GM12878 (cell line): ENCODE data around the gene KCTD19. TPM values are rescaled to one million over a fixed set of nuclear protein-coding genes. Genes with fewer than 3 reads are reported as not detected.

Experiments used
- ATAC-seq: fragments of 200-7000 bp; cut with Tn5 transposase; 3 replicates; pipeline ENCODE4 v1.9.1; 2020; ENCODE audit warnings: mild to moderate bottlenecking, moderate library complexity
- BruUV-seq: library from RNA; stranded (reverse); fragments of 400-500 nt; replicated peaks from 2 replicates; lab custom pipeline; 2021; lab: Mats Ljungman, UMichigan
- CTCF ChIA-PET: fragments of 300-600 bp; sonication (Branson Sonifier 250); formaldehyde crosslinking; extraction: SDS; loops from one replicate; lab custom pipeline; 2021; ENCODE audit warnings: inconsistent platforms; lab: Yijun Ruan, JAX
- POLR2A ChIA-PET: fragments of 350-600 bp; formaldehyde crosslinking; extraction: SDS; loops from one replicate; lab custom pipeline; 2021; ENCODE audit warnings: inconsistent platforms; lab: Charles Lee
- RAD21 ChIA-PET: fragments of 300-600 bp; sonication (Branson Sonifier 250); formaldehyde crosslinking; loops from one replicate; lab custom pipeline; 2023; ENCODE audit warnings: antibody characterized with exemption; ENCODE audit not compliant: unreplicated experiment; lab: Charles Lee
- SMC1A ChIA-PET: fragments of 300-600 bp; sonication (Branson Sonifier 250); formaldehyde crosslinking; loops from one replicate; lab custom pipeline; 2023; ENCODE audit not compliant: unreplicated experiment, uncharacterized antibody; lab: Charles Lee
- DNase-seq: peaks from one replicate; pipeline ENCODE4 v3.0.0-alpha.2; 2011; ENCODE audit warnings: low read depth, low spot score
- FAIRE-seq: peaks from 3 replicates; lab custom pipeline; 2011; peaks lifted over from hg19 to GRCh38; lab: Jason Lieb, UNC
- H2AFZ ChIP-seq: 2 replicates; pipeline ENCODE4 v1.6.0; 2011; ENCODE audit warnings: low read depth, low read length, control low read depth; ENCODE audit not compliant: control insufficient read depth
- H3K27ac ChIP-seq: 2 replicates; pipeline ENCODE4 v1.5.1; 2011; ENCODE audit warnings: control low read depth; ENCODE audit not compliant: control insufficient read depth, insufficient read depth
- H3K27me3 ChIP-seq, 2 experiments: replicated peaks in 1 of 2; 2 replicates each; pipeline versions ENCODE4 v1.6.0 to v1.6.1; 2011; ENCODE audit warnings: low read length in 1 of 2; ENCODE audit not compliant: control insufficient read depth in 2 of 2, insufficient read depth in 2 of 2
- H3K36me3 ChIP-seq, 2 experiments: 2 replicates each; pipeline ENCODE4 v1.5.1; 2011; ENCODE audit warnings: low read length in 1 of 2; ENCODE audit not compliant: control insufficient read depth in 2 of 2, insufficient read depth in 2 of 2
- H3K4me1 ChIP-seq: 2 replicates; pipeline ENCODE4 v1.6.1; 2011; ENCODE audit warnings: mild to moderate bottlenecking, low read length, moderate library complexity, mixed read lengths; ENCODE audit not compliant: control insufficient read depth, insufficient read depth
- H3K4me2 ChIP-seq: 2 replicates; pipeline ENCODE4 v1.6.0; 2011; ENCODE audit warnings: control low read depth; ENCODE audit not compliant: control insufficient read depth, insufficient read depth
- H3K4me3 ChIP-seq: fragments of 200-600 bp; sonication (generic); 2 replicates; pipeline ENCODE4 v1.5.1; 2016
- H3K79me2 ChIP-seq: 2 replicates; pipeline ENCODE4 v1.6.0; 2011; ENCODE audit warnings: low read length; ENCODE audit not compliant: control insufficient read depth, insufficient read depth
- H3K9ac ChIP-seq: 2 replicates; pipeline ENCODE4 v1.8.0; 2011; ENCODE audit warnings: low read length, control low read depth, mixed read lengths; ENCODE audit not compliant: control insufficient read depth, insufficient read depth
- H3K9me3 ChIP-seq: replicated peaks from 3 replicates; pipeline ENCODE4 v1.5.1; 2011; ENCODE audit warnings: mild to moderate bottlenecking, low read length; ENCODE audit not compliant: control insufficient read depth, insufficient read depth
- H4K20me1 ChIP-seq: 2 replicates; pipeline ENCODE4 v1.6.0; 2011; ENCODE audit not compliant: control insufficient read depth, insufficient read depth
- EED ChIP-seq: sonication (generic); IDR thresholded peaks from 2 replicates; pipeline ENCODE4 v1.6.1; 2016; ENCODE audit warnings: antibody characterized with exemption, low read depth
- ELK1 ChIP-seq: IDR thresholded peaks from 2 replicates; pipeline ENCODE4 v1.6.1; 2012; ENCODE audit warnings: low read depth, low read length, improper control_type of control experiment
- EZH2 ChIP-seq: IDR thresholded peaks from 2 replicates; pipeline ENCODE4 v1.6.1; 2012; ENCODE audit warnings: low read depth, mild to moderate bottlenecking, control low read depth, inconsistent platforms, low read length, borderline replicate concordance; ENCODE audit not compliant: control insufficient read depth
- IRF5 ChIP-seq: fragments of 450-650 bp; IDR thresholded peaks from 2 replicates; pipeline ENCODE4 v1.6.1; 2017; ENCODE audit warnings: borderline replicate concordance
- JUND ChIP-seq: IDR thresholded peaks from 2 replicates; pipeline ENCODE4 v1.6.1; 2012; ENCODE audit warnings: low read depth, mild to moderate bottlenecking, low read length, improper control_type of control experiment, moderate library complexity
- KLF5 ChIP-seq: fragments of 450-650 bp; IDR thresholded peaks from 2 replicates; pipeline ENCODE4 v1.6.1; 2014; ENCODE audit warnings: mild to moderate bottlenecking; ENCODE audit not compliant: partially characterized antibody
- NFXL1 ChIP-seq: fragments of 450-650 bp; IDR thresholded peaks from 2 replicates; pipeline ENCODE4 v1.6.1; 2017; ENCODE audit warnings: antibody characterized with exemption, mild to moderate bottlenecking, borderline replicate concordance
- NKRF ChIP-seq: fragments of 450-650 bp; conservative IDR thresholded peaks from 2 replicates; pipeline ENCODE4 v1.6.1; 2017; ENCODE audit warnings: mild to moderate bottlenecking, moderate library complexity
- NR2C1 ChIP-seq: fragments of 450-650 bp; IDR thresholded peaks from 2 replicates; pipeline ENCODE4 v1.6.1; 2017; ENCODE audit warnings: antibody characterized with exemption, mild to moderate bottlenecking, moderate library complexity
- NR2F1 ChIP-seq: fragments of 450-650 bp; conservative IDR thresholded peaks from 2 replicates; pipeline ENCODE4 v1.6.1; 2017; ENCODE audit warnings: mild to moderate bottlenecking
- POU2F2 ChIP-seq: IDR thresholded peaks from 3 replicates; pipeline ENCODE4 v1.6.1; 2011; ENCODE audit warnings: low read depth, mild to moderate bottlenecking, low read length, borderline replicate concordance
- USF1 ChIP-seq: IDR thresholded peaks from 2 replicates; pipeline ENCODE4 v1.6.1; 2011; ENCODE audit warnings: borderline replicate concordance, low read depth, mild to moderate bottlenecking, moderate library complexity, mixed read lengths, low read length; ENCODE audit not compliant: insufficient read depth; ENCODE audit errors: extremely low read length
- USF2 ChIP-seq: IDR thresholded peaks from 2 replicates; pipeline ENCODE4 v1.6.1; 2011; ENCODE audit warnings: low read depth, low read length, improper control_type of control experiment, borderline replicate concordance
- ZBED1 ChIP-seq: IDR thresholded peaks from 2 replicates; pipeline ENCODE4 v1.6.1; 2016; ENCODE audit warnings: borderline replicate concordance
- ZNF384 ChIP-seq: IDR thresholded peaks from 2 replicates; pipeline ENCODE4 v1.6.1; 2012; ENCODE audit warnings: low read depth, mild to moderate bottlenecking, low read length, improper control_type of control experiment, borderline replicate concordance
- WGBS: methylation state at CpG from one replicate; pipeline ENCODE4 v1.1.6; 2016; ENCODE audit warnings: low lambda C conversion rate; ENCODE audit not compliant: insufficient replicate concordance, insufficient coverage; ENCODE audit errors: missing lambda C conversion rate; 5-methylcytosine and 5-hydroxymethylcytosine counted together
- in situ Hi-C: fragments of 300-500 bp; cut with MboI; formaldehyde crosslinking; loops from 9 replicates; pipeline ENCODE4 v1.14.3; 2018; ENCODE audit warnings: mixed read lengths
- intact Hi-C: fragments of 100-400 bp; cut with micrococcal nuclease; formaldehyde crosslinking; loops from one replicate; pipeline ENCODE4 v1.14.2; 2022; ENCODE audit not compliant: unreplicated experiment
- polyA plus RNA-seq, 11 experiments: library from polyadenylated mRNA; depleted of rRNA in 4 of 11; unstranded in 6 of 11; stranded (reverse) in 5 of 11; fragments of >200 nt; fragmentation: Nextera tagmentation in 4 of 11; fragmentation: Illumina TruSeq in 1 of 11; extraction: Ambion mirVana in 4 of 11; extraction: Trizol in 1 of 11; gene quantifications; 1 replicate in 1 of 11; 2 replicates in 10 of 11; pipeline versions ENCODE4 v1.2.1 to v1.2.3, GENCODE V29; 2011 to 2016; ENCODE audit warnings: inconsistent platforms in 2 of 11, missing spikeins in 2 of 11, low read depth in 1 of 11
- total RNA-seq, 4 experiments: library from RNA; depleted of rRNA in 3 of 4; stranded (reverse); fragments of >200 nt in 3 of 4; fragmentation: Illumina TruSeq in 1 of 4; extraction: Trizol in 1 of 4; gene quantifications; 2 replicates each; pipeline versions ENCODE4 v1.2.1 to v1.2.3, GENCODE V29; 2013 to 2021

The KCTD19 gene
- total and polyA plus RNA-seq, 10 of the 15 experiments (the other 5 are each of a cell fraction or from before 2014, with no cell fraction given), result 1.6 to 8.9 (median 3.9) TPM

- H3K4me2 ChIP-seq, result peak overlapping the region; percentile 11; the same call in 1 of the 2 replicates
- in situ Hi-C loops (no loop called here), intact Hi-C loops (no loop called here)
- no peaks in the 10 kb centered on the region for H3K79me2 ChIP-seq
- H3K4me1 ChIP-seq, result peaks cover 25% of the 10 kb centered on the region
- H3K9me3 ChIP-seq, result no peaks in the 10 kb centered on the region
- no peaks in the 10 kb centered on the region for H3K36me3 ChIP-seq
- no peaks in the 10 kb centered on the region for H3K27me3 ChIP-seq
- ChIA-PET SMC1A (interaction anchor here (1.1 to 2.2 kb wide), 6 partner anchors 10 to 35 kb away, joined by 3 to 9 read pairs (median 3); partner anchors contain the start of genes KCTD19 and LRRC36), RAD21 (interaction anchor here (1.5 to 2.6 kb wide), 2 partner anchors 14 to 33 kb away, joined by 3 to 13 read pairs; partner anchors contain the start of genes KCTD19 and LRRC36), CTCF (interaction anchor here (0.5 to 3.7 kb wide), 5 partner anchors 14 to 1107 kb away, joined by 3 to 20 read pairs (median 3); partner anchors contain the start of genes KCTD19 and LRRC36), POLR2A (interaction anchor here (1.6 kb wide), 1 partner anchor 13 kb away, joined by 7 read pairs; no protein-coding TSS in a partner anchor)
- no peak overlapping the region; the same call in 1 of the 2 replicates for H3K9ac ChIP-seq
- ATAC-seq, result peak; percentile 94
- 13% methylated on average over 5 of the region's 5 CpGs for WGBS
- H2AFZ ChIP-seq, result no peak overlapping the region
- no TSS peak for BruUV-seq
- FAIRE-seq, result peak; percentile 41
- H4K20me1 ChIP-seq, result no peaks in the 10 kb centered on the region
- DNase-seq, result peak; percentile 93
- peak overlapping the region; percentile 23 for H3K27ac ChIP-seq
- H3K4me3 ChIP-seq, result no peak overlapping the region
- TF ChIP-seq KLF5 (peak; percentile 77), NR2C1 (no peak), NR2F1 (peak; percentile 34; the same call in 1 of the 2 replicates), EZH2 (no peak), NKRF (no peak), USF1 (no peak), IRF5 (no peak; the same call in 1 of the 2 replicates), NFXL1 (no peak), ZNF384 (no peak), ZBED1 (peak; percentile 91; the same call in 1 of the 2 replicates), ELK1 (no peak), POU2F2 (peak; percentile 67; the same call in 2 of the 3 replicates), EED (peak; percentile 100), JUND (no peak), USF2 (no peak)
Observed at GRCh38 chr16:67311607-67312488, 14.7 kb downstream of the KCTD19 start.
